Renal cortex interstitium (tissue), 11 donors: Measurements from ENCODE around the gene ORC6. TPM values are rescaled to one million over a fixed set of nuclear protein-coding genes. Genes with fewer than 3 reads are reported as not detected.

Experiments
- DNase-seq, 11 donors: peaks; one replicate each; pipeline ENCODE4 v3.0.0-alpha.2; 2013; ENCODE audit warnings: low read depth in 9 of 11, low spot score in 4 of 11; ENCODE audit errors: extremely low read depth in 1 of 11
- polyA plus RNA-seq, 3 donors: library from polyadenylated mRNA; unstranded; fragments of 120-200 nt; gene quantifications; one replicate each; pipeline ENCODE4 v1.2.1, GENCODE V29; 2013; ENCODE audit not compliant: insufficient read length in 3 of 3

The ORC6 gene
- polyA plus RNA-seq, 3 donors, result 20.3 to 32.5 (median 26.9) TPM

DNA sequence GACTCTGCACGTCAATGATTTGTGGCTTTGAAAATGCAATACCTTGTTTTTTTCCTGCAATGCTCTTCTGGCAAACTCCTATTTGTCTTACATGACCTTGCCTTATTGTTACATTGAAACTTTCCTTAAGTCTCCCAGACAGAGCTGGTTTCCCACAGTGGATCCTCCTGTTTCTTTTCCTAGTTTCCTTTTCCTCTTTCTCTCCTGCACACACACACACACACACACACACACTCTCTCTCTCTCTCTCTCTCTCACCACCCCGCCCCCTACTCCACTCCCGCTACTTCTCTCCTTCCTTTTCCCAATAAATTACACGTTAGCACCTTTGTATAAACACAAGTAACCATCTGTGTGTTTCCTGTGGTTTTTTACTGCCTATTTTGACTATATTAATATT is 2.3 kb downstream of the ORC6 start:
- no peak for DNase-seq

DNA sequence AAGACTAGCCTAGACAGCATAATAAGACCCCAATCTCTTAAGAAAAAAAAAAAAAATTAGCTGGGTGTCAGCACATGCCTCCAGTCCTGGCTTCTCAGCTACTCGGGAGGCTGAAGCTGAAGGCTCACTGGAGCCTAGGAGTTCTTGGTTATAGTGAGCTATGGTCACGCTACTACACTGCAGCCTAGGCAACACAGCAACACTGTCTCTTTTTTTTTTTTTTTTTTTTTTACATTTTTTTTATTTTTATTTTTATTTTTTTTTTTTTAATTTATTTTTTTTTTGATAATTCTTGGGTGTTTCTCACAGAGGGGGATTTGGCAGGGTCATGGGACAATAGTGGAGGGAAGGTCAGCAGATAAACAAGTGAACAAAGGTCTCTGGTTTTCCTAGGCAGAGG is 4.1 kb downstream of the ORC6 start:
- no peak for DNase-seq

DNA sequence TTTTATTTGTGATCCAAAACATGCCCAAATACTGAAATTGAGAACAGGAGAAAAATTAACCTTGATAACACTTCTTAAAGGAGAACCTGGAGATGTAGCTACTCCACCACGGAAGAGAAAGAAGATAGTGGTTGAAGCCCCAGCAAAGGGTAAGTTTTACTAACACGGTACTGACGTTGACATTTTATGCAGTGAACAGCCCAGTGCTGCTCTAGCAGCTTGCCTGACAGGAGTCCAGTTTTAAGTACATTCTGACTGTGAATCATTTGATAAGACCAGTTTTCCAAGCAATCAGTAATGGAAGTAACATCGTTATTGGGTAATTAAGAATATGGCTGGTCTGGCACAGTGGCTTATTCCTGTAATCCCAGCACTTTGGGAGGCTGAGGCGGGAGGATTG is 6.5 kb downstream of the ORC6 start:
- DNase-seq, result no peak

DNA sequence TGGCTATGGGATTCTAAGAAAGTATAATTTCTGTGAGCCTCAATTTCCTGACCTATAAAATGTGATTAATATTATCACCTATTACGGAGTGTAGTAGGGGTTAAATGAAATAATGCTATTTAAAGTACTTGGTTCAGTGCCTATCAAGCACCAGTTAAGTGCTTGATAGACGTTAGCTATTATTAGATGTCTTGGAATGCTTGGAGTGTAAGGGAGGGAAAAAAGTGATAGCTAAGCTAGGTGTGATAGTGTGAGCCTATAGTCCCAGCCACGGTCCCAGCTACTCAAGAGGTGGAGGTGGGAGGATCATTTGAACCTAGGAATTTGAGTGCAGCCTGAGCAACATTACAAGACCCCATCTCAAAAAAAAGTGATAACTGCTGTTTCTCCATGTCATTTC is 7.5 kb downstream of the ORC6 start:
- DNase-seq, result no peak

DNA sequence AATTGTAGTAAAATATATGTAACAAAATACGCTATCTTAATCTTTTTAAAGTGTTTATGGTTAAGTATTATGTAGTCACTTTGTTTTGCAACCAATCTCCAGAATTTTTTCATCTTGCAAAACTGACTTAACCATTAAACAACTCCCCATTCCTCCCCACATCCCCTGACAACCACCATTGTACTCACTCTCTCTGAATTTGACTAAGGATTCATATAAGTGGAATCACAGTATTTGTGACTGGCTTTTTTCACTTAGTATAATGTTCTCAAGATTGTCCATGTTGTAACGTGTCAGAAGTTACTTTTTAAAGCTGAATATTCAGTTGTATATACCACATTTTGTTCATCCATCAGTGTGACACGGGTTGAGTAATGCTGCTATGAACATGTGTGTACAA is 10.6 kb downstream of the ORC6 start:
- no peak for DNase-seq

DNA sequence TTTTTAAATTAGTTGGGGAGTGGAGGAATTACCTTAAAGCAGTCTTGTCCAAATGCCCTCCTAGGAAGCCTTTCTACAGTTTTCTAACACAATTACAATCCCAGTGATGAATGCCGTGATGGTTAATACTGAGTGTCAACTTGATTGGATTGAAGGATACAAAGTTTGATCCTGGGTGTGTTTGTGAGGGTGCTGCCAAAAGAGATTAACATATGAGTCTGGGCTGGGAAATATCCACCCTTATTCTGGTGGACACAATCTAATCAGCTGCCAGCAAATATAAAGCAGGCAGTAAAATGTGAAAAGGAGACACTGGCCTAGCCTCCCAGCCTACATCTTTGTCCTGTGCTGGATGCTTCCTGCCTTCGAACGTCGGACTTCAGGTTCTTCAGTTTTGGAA is 12.2 kb downstream of the ORC6 start:
- DNase-seq, result no peak

DNA sequence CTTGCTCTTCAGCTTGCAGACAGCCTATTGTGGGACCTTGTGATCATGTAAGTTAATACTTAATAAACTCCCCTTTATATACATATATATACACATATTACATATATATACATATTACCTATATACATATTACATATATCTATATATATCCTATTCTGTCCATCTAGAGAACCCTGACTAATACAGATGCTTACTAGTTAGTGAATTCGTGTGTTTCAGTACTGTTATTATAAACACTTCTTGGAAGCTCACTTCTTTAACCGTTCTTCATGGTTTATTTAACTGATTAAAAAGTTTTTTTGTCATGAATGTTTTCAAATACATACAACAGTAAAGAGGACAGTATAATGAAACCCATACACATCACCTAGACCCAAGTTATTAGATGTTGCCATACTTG is 12.6 kb downstream of the ORC6 start:
- no peak for DNase-seq

DNA sequence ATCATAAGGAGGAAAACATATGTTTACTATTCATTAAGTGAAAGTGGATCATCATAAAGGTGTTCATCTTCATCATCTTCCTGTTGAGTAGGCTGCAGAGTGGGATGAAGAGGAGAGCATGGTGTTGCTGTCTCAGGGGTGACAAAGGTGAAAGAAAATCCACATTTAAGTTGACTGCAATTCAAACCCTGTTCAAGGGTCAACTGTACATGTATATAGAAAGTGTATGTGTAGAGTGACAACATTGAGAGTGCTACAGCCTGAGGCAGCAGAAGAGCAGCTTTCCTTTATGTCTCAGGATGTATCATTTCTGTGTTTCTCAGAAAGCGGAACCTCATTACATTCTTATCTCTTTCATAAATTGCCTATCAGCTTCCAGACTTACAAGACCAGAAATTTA is 17.2 kb downstream of the ORC6 start:
- no peak for DNase-seq

DNA sequence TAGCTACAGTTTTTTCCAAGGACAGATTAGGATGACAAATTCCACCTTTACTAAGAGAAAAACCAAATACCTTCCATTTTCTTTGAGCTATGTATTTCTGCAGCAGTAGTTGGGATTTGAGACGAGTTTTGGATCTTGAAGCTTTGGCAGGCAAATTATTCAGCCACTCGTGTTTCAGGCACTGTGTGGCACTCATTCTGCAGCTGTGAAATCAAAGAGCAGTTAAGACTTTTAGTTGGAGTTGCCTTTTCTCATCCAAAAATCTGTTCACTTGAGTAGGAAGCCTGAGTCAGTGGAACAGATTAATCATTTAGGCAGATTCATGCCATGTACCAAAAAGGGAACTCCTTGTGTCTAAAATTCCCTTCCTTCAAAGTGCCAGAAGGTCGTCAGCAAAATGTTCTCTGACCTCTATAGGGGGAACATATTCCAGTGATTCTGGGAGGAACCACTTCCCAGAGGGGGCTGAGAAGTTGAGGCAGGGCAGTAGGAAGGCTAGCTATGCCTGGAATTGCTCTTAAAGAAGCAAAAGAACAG is 20.1 kb downstream of the ORC6 start:
- no peak for DNase-seq

DNA sequence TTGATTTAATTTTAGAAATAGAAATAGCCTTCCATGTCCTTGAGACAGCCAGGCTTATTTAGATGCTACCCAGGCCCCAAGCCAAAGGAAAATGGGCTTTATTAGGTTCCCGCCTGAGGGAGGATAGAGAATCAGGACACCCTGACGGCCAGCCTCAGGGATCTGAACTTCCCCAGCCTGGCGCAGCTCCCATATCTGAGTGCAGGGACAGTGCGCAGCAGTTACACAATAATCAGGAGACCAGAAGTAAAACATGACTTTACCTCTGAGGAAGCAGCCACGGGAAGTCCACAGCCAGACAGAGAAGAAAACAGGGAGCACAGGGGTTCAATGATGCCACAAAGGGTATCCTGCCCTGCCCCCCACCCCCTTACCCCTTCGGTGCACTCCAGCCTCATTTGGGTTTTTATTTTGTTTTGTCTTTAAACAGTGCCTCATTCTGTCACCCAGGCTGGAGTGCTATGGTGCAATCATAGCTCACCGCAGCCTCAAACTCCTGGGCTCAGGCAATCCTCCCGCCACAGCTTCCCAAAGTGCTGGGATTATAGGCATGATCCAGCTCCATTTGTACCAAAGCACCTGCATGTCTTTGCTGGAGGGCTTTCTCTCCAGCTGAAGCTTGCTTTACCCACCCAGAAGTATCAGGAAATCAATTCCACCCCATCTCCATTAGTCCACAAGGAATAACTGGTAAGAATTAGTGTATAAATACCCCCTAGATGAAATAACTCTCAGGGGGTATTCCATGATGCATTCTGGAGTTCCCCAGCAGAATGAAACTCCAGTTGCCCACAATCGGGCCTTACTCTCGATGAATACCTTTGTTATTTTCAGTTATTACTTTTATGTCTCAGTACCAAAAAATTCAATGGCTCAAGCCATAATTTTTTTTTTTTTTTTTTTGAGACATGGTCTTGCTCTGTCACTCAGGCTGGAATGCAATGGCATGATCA is 21.9 kb downstream of the ORC6 start:
- DNase-seq, result no peak

DNA sequence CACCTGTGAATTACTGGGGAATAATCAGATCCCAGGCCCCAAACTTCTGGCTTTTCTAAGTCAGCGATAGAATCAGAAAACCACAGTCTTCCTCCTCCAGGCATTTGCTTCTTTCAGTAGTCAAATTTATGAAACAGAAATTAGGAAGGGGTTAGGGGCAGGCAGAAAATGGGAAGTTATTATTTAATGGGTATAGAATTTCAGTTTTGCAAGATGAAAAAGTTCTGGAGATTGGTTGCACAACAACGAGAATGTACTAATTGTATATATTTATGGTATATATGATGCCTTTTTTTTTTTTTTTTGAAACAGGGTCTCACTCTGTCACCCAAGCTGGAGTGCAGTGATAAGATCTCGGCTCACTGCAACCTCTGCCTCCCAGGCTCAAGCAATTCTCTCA is 23.5 kb downstream of the ORC6 start:
- DNase-seq, result no peak

DNA sequence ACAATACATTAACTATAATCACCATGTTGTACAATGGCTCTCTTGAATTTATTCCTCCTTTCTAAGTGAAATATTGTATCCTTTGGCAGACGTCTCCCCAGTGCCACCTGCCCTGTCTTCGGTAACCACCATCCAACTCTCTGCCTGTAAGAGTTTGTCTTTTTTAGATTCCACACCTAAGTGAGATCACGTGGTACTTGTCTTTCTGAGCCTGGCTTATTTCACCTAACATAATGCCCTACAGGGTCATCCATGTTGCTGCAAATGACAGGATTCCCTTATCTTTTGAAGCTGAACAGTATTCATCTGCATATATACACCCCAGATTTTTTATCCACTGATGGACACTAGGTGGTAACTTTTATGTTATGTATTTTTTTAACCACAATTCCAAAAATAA is 24.2 kb downstream of the ORC6 start:
- no peak for DNase-seq

DNA sequence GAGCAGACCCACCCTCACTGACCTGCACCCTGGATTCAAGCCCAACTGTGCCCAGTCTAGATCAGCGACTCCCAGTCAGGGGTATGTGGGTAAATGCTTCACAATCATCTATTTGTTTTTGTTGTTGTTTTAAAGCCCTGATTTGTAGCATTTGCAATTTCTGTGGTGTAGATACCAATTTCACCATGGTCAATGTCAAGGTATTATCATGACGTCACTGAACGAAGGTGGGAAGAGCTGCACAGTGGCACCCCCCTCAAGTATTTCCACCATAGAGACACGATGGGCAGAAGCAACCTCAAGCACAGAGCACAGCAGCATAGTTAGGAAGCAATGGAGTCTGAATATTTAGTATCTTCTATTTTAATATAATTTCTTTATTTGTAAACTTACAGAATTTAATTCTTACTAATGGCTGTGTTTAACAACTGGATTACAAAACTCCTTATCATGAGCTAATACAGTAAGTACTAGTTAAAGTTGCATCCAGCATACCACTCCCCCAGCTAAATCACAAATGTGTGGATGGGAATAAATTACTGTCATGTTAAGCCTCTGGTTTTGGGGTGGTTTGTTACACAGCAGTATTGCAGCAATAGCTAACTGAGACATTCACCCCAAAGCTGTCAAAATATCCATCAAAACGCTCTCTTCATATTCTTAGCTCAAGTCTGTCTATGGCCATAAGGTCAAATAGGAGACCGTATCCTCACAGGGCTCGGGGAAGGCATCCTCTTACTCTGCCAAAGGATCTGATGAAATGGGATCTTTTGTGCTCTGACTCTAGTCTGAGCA is 25.5 kb downstream of the ORC6 start:
- no peak for DNase-seq

DNA sequence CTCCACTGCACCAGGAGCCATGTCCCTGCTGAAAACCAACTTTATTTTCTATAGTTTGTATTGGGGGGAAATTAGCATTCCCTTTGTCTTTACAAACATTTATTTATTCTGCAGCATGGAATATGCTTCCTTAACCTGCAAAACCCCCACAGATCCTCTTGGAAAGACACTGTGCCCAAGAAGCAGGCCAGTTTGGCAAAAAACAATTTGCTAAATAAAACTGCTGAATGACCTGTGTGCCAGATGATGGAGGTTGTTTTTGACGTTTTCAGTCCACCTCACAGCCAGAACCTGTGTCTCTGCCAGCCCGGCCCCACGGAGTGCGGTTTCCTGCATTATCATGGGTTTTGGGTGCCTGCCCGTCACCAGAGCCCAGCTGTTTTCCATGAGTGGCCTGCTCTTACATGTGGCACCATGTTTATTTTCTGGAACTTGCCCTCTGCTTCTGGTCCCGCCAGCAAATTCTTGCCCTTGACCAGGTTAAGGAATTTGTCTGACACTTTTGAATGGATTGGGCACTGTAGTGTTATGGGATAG is 26.4 kb downstream of the ORC6 start:
- DNase-seq, result no peak

DNA sequence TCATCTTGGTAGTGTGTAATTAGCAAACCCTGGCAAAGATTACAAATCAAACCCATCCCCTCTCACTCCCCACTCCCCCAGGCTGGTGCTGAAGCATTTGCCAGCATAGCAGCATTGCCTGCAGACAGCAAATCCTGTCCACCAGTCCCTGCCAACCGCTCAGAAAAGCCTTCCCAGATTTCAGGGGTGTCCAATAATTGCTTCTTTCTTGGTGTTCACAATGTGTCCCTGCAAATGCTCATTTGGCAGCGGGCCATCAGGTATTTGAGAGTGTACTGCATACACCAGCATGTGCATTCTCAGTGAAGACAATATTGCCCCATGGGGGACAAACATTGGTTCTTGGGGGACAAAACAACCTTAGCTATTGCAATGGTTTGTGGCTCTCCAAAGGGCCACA is 28.2 kb downstream of the ORC6 start:
- no peak for DNase-seq

DNA sequence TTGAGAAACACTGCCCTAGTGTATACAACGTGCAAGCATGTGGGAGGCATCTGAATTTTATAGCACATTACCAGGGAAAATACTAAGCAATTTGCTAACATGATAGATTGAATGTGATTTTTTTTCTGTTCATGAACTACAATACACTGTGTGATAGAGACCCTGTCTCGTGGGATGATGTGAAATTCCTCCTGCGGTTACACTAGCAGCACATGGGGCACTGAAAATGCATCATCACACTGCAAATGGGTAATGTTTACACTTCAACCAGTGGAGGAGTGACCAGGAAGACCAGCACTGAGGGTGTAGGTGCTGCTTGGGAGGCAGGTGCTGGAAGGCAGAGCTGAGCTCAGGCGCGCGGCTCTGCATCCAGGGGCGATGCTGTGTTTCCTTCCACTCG is 28.8 kb downstream of the ORC6 start:
- no peak for DNase-seq

DNA sequence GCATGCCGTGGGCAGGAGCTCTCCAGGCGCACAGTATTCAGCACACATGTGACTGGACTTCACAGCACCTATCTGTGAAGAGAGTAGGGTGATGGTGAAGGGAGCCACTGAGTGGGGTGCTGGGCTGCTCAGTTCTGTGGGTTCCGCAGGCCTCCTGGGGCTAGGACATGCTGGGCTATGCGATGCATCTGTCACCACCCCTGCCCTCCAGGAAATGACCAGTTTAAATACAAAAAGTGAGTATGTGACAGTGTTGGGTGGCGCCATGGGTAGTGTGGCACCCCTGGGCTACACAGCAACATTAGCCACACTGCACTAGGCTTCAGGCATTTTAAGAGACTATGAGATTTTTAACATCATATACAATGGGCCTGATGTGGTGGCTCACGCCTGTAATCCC is 30.1 kb downstream of the ORC6 start:
- no peak for DNase-seq

DNA sequence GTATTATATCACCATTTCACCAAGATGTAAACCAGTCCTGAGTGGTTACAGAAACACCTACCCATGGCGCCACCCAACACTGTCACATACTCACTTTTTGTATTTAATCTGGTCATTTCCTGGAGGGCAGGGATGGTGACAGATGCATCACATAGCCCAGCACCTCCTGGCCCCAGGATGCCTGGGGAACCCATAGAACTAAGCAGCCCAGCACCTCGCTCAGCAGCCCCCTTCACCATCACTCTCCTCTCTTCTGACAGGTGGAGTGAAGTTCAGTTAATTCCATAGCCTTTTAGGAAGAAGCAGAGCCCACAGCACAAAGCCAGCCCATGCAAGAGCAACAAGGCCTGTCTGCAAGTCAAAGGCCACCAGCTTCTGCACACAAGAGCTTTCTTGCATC is 31.2 kb downstream of the ORC6 start:
- DNase-seq, result no peak

DNA sequence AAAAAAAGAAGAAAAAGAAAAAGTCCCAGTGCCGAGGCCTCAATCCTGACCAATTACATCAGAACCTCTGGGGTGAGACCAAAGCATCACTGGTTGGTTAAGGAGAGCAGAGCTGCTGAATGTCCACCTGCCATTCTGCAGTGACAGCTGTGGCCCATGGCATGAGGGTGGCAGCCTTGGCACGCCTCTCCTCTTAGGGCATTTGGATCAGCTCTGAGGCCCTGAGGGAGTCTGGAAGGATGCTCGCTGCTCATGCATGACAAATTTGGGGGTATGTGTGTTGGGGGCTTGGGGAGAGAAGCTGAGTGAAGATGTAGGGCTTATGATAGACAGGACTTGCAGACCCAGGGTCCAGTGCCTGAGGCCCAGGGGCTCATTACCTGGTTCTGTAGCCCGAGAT is 32.4 kb downstream of the ORC6 start:
- no peak for DNase-seq

DNA sequence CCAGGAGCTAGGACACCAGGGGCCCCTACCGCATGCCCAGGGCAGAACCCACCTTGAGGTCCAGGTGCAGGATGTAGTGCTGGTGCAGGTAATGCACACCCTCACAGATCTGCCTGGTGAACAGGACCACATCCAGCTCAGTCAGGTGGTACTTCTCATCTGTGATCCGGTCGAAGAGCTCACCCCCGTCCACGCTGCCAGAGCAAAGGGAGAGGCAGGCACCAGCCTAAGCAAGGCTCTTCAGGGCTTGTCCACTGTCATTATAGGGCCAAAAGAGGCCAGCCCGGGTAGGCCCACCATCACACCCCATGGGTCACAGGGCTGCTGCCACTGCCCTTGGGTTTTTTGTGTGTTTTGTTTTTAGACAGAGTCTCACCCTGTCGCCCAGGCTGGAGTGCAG is 37.7 kb downstream of the ORC6 start:
- DNase-seq, result no peak
